ENCODE results near the gene SSTR3. TPM values are rescaled to one million over a fixed set of nuclear protein-coding genes. Genes with fewer than 3 reads are reported as not detected.

SSTR3 gene
- total RNA-seq, 1 donor from 2014 or later = not detected

- no peak for DNase-seq (ENCODE audit: low read depth)
- H3K4me3 ChIP-seq (ENCODE audit: low read depth, low read length) = no peak overlapping the region
- TF ChIP-seq CTCF (IDR thresholded peaks at IDR 0.05; ENCODE audit: insufficient read depth, low read length, poor library complexity, severe bottlenecking) = no peak
Observed at GRCh38 chr22:37192741-37193140, 19.5 kb downstream of the SSTR3 start.

GRCh38 chr22:37192204-37192603 lies 20.1 kb downstream of the SSTR3 start:
- Histone ChIP-seq H3K4me3 (ENCODE audit: low read depth, low read length) (no peak overlapping the region), H3K36me3 (ENCODE audit: control insufficient read depth, insufficient read depth, low read length) (no peaks in the 10 kb centered on the region), H3K27me3 (ENCODE audit: control insufficient read depth, insufficient read depth, low read length) (no peaks in the 10 kb centered on the region)
- no peak for DNase-seq (ENCODE audit: low read depth)
- TF ChIP-seq CTCF (IDR thresholded peaks at IDR 0.05; ENCODE audit: insufficient read depth, low read length, poor library complexity, severe bottlenecking) = no peak

More at GRCh38 chr22:37192741-37193140, 19.5 kb downstream of the SSTR3 start:
- H3K27me3 ChIP-seq (ENCODE audit: control insufficient read depth, insufficient read depth, low read length) = no peaks in the 10 kb centered on the region
- no peaks in the 10 kb centered on the region for H3K36me3 ChIP-seq (ENCODE audit: control insufficient read depth, insufficient read depth, low read length)

- no peak for TF ChIP-seq CTCF (IDR thresholded peaks at IDR 0.05; ENCODE audit: insufficient read depth, low read length, poor library complexity, severe bottlenecking)
- H3K36me3 ChIP-seq (ENCODE audit: control insufficient read depth, insufficient read depth, low read length) = no peaks in the 10 kb centered on the region
- DNase-seq (ENCODE audit: low read depth) = no peak
- no peak overlapping the region for H3K4me3 ChIP-seq (ENCODE audit: low read depth, low read length)
- no peaks in the 10 kb centered on the region for H3K27me3 ChIP-seq (ENCODE audit: control insufficient read depth, insufficient read depth, low read length)
Observed at GRCh38 chr22:37190262-37190780, 22.0 kb downstream of the SSTR3 start.

GRCh38 chr22:37188901-37189466 lies 23.3 kb downstream of the SSTR3 start:
- DNase-seq (ENCODE audit: low read depth) = no peak
- Histone ChIP-seq H3K4me3 (ENCODE audit: low read depth, low read length) (no peak overlapping the region), H3K36me3 (ENCODE audit: control insufficient read depth, insufficient read depth, low read length) (no peaks in the 10 kb centered on the region), H3K27me3 (ENCODE audit: control insufficient read depth, insufficient read depth, low read length) (no peaks in the 10 kb centered on the region)
- TF ChIP-seq CTCF (IDR thresholded peaks at IDR 0.05; ENCODE audit: insufficient read depth, low read length, poor library complexity, severe bottlenecking) = no peak

- no peak for TF ChIP-seq CTCF (IDR thresholded peaks at IDR 0.05; ENCODE audit: insufficient read depth, low read length, poor library complexity, severe bottlenecking)
- H3K27me3 ChIP-seq (ENCODE audit: control insufficient read depth, insufficient read depth, low read length) = no peaks in the 10 kb centered on the region
- H3K36me3 ChIP-seq (ENCODE audit: control insufficient read depth, insufficient read depth, low read length) = no peaks in the 10 kb centered on the region
- peak within 1 kb of the TSS; percentile 37 for H3K4me3 ChIP-seq (ENCODE audit: low read depth, low read length)
- no peak for DNase-seq (ENCODE audit: low read depth)
Observed at GRCh38 chr22:37187891-37188761, 24.2 kb downstream of the SSTR3 start, which contains the start of gene C1QTNF6. Gene C1QTNF6 (minus strand): TSS chr22:37188247. CDS start chr22:37188213, 34 bp downstream.
